Muscle of leg (tissue), 11 donors: ENCODE measurements around the gene IDH2. TPM values are rescaled to one million over a fixed set of nuclear protein-coding genes. Genes with fewer than 3 reads are reported as not detected.

ENCODE experiments used
- DNase-seq: peaks from one replicate; pipeline ENCODE4 v3.0.0; 2013
- H3K27ac ChIP-seq: one replicate; pipeline ENCODE4 v1.5.1; 2013; ENCODE audit warnings: mild to moderate bottlenecking, low read length, control low read depth
- H3K27me3 ChIP-seq: one replicate; pipeline ENCODE4 v1.6.1; 2013; ENCODE audit warnings: low read length; ENCODE audit not compliant: control insufficient read depth, insufficient read depth
- H3K36me3 ChIP-seq: one replicate; pipeline ENCODE4 v1.6.1; 2013; ENCODE audit warnings: low read length; ENCODE audit not compliant: control insufficient read depth, insufficient read depth
- H3K4me1 ChIP-seq: one replicate; pipeline ENCODE4 v1.6.1; 2013; ENCODE audit warnings: low read length; ENCODE audit not compliant: control insufficient read depth, insufficient read depth
- H3K4me3 ChIP-seq: one replicate; pipeline ENCODE4 v1.5.1; 2013; ENCODE audit warnings: low read length, control low read depth
- H3K9me3 ChIP-seq: replicated peaks from 2 replicates; pipeline ENCODE4 v1.6.1; 2013; ENCODE audit warnings: low read depth, low read length; ENCODE audit not compliant: control insufficient read depth
- WGBS: methylation state at CpG from one replicate; pipeline ENCODE4 v1.1.5; 2013; ENCODE audit warnings: missing lambda C conversion rate; ENCODE audit not compliant: insufficient coverage; 5-methylcytosine and 5-hydroxymethylcytosine counted together
- polyA plus RNA-seq, 8 donors: library from polyadenylated mRNA; unstranded; fragments of 120-200 nt; gene quantifications; one replicate each; pipeline versions ENCODE4 v1.2.1 to v1.2.3, GENCODE V29; 2013; ENCODE audit warnings: inconsistent platforms in 1 of 8, low replicate concordance in 1 of 8; ENCODE audit not compliant: insufficient read length in 8 of 8, insufficient read depth in 1 of 8
- total RNA-seq: library from RNA; stranded (reverse); fragments of 120-200 nt; gene quantifications from one replicate; pipeline ENCODE4 v1.2.4, GENCODE V29; 2013

The IDH2 gene
- total and polyA plus RNA-seq, 9 donors: 215 to 286 (median 259) TPM

- WGBS: 40% methylated on average over 1 of the region's 5 CpGs
- H3K9me3 ChIP-seq: no peaks in the 10 kb centered on the region
- H3K36me3 ChIP-seq: no peaks in the 10 kb centered on the region
- DNase-seq: no peak
- H3K27ac ChIP-seq: no peak overlapping the region
- no peaks in the 10 kb centered on the region for H3K27me3 ChIP-seq
- H3K4me3 ChIP-seq: no peak overlapping the region
- H3K4me1 ChIP-seq: peaks cover 48% of the 10 kb centered on the region
Measured at GRCh38 chr15:90039996-90040395, 62.3 kb downstream of the IDH2 start.

DNA sequence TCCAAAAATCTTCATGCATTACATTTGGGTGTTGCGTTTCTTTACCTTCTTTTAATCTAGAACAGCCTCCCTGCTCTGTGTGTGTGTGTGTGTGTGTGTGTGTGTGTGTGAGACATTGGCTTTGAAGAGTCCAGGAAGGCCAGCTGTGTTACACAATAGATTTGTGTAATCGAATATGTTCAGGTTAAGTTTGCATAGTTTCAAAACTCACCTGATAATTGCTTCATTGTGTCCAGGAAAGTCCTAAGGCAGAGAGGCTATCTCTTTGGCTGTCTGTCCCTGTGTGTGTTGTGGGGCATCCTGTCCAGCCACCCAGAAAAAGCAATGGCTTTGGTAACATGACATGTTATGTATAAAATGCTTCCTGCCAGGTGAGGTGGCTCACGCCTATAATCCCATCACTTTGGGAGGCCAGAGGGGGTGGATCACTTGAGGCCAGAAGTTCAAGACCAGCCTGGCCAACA lies 63.6 kb downstream of the IDH2 start:
- Histone ChIP-seq H3K27me3 (no peaks in the 10 kb centered on the region), H3K36me3 (no peaks in the 10 kb centered on the region), H3K4me1 (peaks cover 61% of the 10 kb centered on the region), H3K4me3 (no peak overlapping the region), H3K9me3 (no peaks in the 10 kb centered on the region), H3K27ac (no peak overlapping the region)
- WGBS: no CpG with 5 or more reads among the region's 3 CpGs
- no peak for DNase-seq

- Histone ChIP-seq H3K4me1 (peaks cover 58% of the 10 kb centered on the region), H3K27ac (no peak overlapping the region), H3K9me3 (no peaks in the 10 kb centered on the region), H3K27me3 (no peaks in the 10 kb centered on the region), H3K4me3 (no peak overlapping the region), H3K36me3 (no peaks in the 10 kb centered on the region)
- DNase-seq: no peak
- WGBS: 76% methylated on average over 12 of the region's 14 CpGs
Measured at GRCh38 chr15:90037961-90038631, 64.2 kb downstream of the IDH2 start.

- no peak for DNase-seq
- Histone ChIP-seq H3K36me3 (no peaks in the 10 kb centered on the region), H3K27me3 (no peaks in the 10 kb centered on the region), H3K27ac (no peak overlapping the region), H3K9me3 (no peaks in the 10 kb centered on the region), H3K4me3 (no peak overlapping the region), H3K4me1 (peaks cover 53% of the 10 kb centered on the region)
- WGBS: 100% methylated on average over 2 of the region's 5 CpGs
Measured at GRCh38 chr15:90037511-90037860, 64.8 kb downstream of the IDH2 start.

DNA sequence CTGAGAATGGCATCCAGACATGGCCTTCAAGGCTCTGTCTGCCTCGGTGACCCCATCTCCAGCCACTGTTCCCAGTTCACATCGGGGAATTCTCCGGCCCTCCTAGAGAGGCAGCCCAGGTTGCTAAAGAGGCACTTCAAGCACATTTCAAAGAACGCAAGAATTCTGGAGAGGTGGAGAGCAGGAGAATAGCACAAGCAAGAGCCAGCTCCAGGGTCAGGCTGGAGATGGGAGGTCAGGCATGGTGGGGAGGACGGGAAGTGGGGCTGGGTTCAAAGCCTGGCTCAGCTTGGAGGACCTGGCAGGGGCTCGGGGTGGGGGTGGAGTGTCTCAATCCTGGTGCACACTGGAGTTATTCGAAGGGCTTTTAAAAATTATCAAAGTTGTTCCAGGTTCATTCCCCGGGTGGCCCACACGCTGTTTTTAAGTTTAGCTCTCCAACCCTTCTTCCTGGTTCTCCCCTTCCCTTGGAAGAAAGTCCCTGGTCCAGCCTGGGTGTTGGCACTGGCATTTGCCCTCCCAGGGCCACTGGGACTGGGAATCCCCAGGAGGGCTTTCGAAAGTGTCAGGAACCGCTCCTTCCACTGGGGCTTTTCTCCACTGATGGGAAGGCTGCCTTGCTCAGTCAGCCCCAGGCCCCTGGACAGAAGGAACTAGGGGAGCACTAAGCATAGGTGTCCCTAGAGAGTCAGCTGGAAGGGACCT lies 65.3 kb downstream of the IDH2 start:
- Histone ChIP-seq H3K4me1 (peaks cover 48% of the 10 kb centered on the region), H3K27ac (no peak overlapping the region), H3K27me3 (no peaks in the 10 kb centered on the region), H3K9me3 (no peaks in the 10 kb centered on the region), H3K4me3 (no peak overlapping the region), H3K36me3 (no peaks in the 10 kb centered on the region)
- DNase-seq: no peak
- WGBS: 60% methylated on average over 7 of the region's 11 CpGs

DNA sequence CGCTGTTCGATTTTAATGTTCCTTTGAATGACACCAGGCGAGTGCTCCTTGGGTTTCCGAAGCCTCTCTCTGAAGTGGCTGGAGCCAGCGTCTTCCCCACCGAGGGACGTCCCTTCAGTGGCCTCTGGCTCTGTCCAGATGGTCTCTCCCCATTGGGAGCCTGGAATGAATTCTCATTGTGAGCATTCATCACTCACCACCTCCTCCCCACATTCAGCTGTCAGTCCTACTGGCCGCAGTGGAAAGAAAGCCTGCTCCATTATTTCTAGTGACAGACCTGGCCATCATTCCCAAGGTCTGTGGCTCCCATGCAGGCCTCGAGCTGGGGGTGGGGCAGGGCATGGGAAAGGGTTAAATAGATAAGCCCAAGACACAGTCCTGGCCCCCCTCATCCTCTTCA lies 65.9 kb downstream of the IDH2 start:
- no peak for DNase-seq
- Histone ChIP-seq H3K4me1 (peaks cover 49% of the 10 kb centered on the region), H3K4me3 (no peak overlapping the region), H3K9me3 (no peaks in the 10 kb centered on the region), H3K27me3 (no peaks in the 10 kb centered on the region), H3K36me3 (no peaks in the 10 kb centered on the region), H3K27ac (no peak overlapping the region)
- WGBS: 46% methylated on average over 8 of the region's 9 CpGs

DNA sequence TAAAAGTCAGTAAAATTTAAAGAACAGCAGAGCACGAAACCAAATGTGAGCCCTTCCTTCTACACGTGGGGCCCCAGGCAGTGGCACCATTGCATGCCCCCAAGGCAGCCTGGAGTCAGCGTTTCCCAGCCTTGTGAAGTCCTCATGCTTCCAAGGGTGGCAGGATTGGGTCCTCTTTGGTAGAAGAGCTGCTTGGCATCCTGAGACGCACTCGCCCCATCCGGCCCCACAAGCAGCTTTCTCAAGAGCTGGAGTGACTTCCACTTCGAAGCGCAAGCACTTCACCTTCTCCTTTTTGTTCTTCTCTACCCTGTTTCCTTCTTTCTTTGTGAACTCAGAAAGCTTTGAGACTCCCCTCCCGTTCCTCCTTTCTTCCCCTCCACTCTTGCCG lies 66.4 kb downstream of the IDH2 start:
- H3K4me3 ChIP-seq: no peak overlapping the region

DNA sequence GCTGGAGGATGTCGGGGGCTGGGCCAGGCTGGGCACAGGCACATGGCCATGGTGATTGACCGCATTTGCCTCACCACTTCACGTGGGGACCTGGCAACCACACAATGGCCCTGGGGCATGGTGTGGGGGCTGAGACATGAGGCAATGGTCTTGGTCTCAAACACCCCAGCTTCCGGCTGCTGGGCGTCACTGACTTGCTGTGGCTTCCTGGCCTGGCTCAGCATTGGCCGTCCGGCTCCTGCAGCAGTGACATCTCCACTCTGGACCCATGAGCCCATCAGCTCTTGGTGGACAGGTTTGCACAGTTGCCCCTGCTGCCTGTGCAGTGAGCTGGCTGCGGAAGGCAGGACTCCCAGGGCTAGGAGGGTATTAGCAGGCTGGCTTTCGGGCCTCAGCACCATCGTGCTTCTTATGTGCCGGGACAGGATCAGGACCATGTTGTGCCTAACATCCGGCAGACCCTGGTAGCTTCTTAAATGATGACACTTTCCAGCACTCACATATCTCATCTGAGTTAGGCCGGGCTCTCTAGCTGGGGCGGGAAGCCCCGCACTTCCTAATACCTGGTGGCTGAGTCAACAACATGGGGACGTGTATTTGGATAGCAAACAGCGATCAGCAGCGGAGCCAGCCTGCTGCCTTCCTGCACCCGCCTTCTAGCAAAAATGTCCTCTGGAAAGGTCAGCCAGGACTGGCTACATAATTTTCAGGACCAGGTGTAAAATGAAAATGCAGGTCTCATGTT lies 67.0 kb downstream of the IDH2 start:
- Histone ChIP-seq H3K27ac (peak overlapping the region; percentile 89), H3K4me1 (peaks cover 50% of the 10 kb centered on the region), H3K9me3 (no peaks in the 10 kb centered on the region), H3K36me3 (no peaks in the 10 kb centered on the region), H3K4me3 (no peak overlapping the region), H3K27me3 (no peaks in the 10 kb centered on the region)
- WGBS: 83% methylated on average over 18 of the region's 19 CpGs
- DNase-seq: no peak

More for the DNA sequence above, 66.4 kb downstream of the IDH2 start:
- H3K27me3 ChIP-seq: no peaks in the 10 kb centered on the region
- DNase-seq: peak; percentile 53
- H3K27ac ChIP-seq: peak overlapping the region; percentile 69
- no peaks in the 10 kb centered on the region for H3K9me3 ChIP-seq
- no peaks in the 10 kb centered on the region for H3K36me3 ChIP-seq
- peaks cover 51% of the 10 kb centered on the region for H3K4me1 ChIP-seq
- 56% methylated on average over 9 of the region's 10 CpGs for WGBS

DNA sequence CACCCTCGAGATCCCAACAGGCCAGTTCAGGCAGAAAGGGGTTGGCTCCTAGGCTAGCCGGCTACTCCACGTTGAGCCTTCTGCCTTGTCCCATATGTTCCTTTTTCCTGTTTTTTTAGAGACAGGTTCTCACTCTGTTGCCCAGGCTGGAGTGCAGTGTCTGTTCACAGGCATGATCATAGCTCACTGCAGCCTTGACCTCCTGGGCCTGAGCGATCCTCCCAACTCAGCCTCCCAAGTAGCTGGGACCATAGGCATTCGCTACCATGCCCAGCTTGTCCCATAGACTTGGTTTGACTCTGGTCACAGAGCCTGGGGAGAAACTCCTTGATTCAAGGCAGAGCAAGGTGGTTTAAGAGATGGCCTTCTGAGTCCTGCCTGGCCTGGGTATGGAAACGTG lies 68.8 kb downstream of the IDH2 start:
- WGBS: 67% methylated on average over 4 of the region's 6 CpGs
- Histone ChIP-seq H3K4me1 (peaks cover 45% of the 10 kb centered on the region), H3K9me3 (no peaks in the 10 kb centered on the region), H3K27me3 (no peaks in the 10 kb centered on the region), H3K4me3 (no peak overlapping the region), H3K27ac (peak overlapping the region; percentile 35), H3K36me3 (no peaks in the 10 kb centered on the region)
- DNase-seq: no peak
